Endothelial cell of umbilical vein (primary cell): ENCODE results near the gene KAT14.
"Not testable (repeated sequence)": the region's sequence is repeated elsewhere in the genome, so short reads cannot be mapped to it uniquely, and the experiment has no call there.

Source experiments
- CTCF ChIP-seq, 2 donors: IDR thresholded peaks; 1 replicate in 1 of 2; 2 replicates in 1 of 2; pipeline ENCODE4 v1.5.1; 2011; ENCODE audit warnings: low read length in 2 of 2, mild to moderate bottlenecking in 2 of 2, moderate library complexity in 2 of 2, control low read depth in 1 of 2, inconsistent platforms in 1 of 2, low read depth in 1 of 2; ENCODE audit not compliant: insufficient read depth in 1 of 2; ENCODE audit errors: extremely low read depth in 1 of 2
- EZH2 ChIP-seq: IDR thresholded peaks from 2 replicates; pipeline ENCODE4 v1.6.1; 2012; ENCODE audit warnings: borderline replicate concordance, low read depth, mild to moderate bottlenecking, moderate library complexity, low read length, inconsistent platforms; ENCODE audit not compliant: severe bottlenecking
- FOS ChIP-seq: IDR thresholded peaks from 2 replicates; pipeline ENCODE4 v1.6.1; 2011; ENCODE audit warnings: mild to moderate bottlenecking, low read length, moderate library complexity, borderline replicate concordance; ENCODE audit not compliant: insufficient read depth
- GATA2 ChIP-seq: IDR thresholded peaks from 2 replicates; pipeline ENCODE4 v1.7.0; 2011; ENCODE audit warnings: low read depth, mild to moderate bottlenecking, moderate library complexity, mixed read lengths, low read length; ENCODE audit not compliant: insufficient read length, insufficient read depth
- JUN ChIP-seq: IDR thresholded peaks from 2 replicates; pipeline ENCODE4 v1.6.1; 2011; ENCODE audit warnings: borderline replicate concordance, low read depth; ENCODE audit not compliant: insufficient read length, insufficient read depth
- MAX ChIP-seq: IDR thresholded peaks from 2 replicates; pipeline ENCODE4 v1.6.1; 2011; ENCODE audit not compliant: insufficient read depth, insufficient read length
- MYC ChIP-seq: IDR thresholded peaks from one replicate; pipeline ENCODE4 v1.6.1; 2011; ENCODE audit warnings: mild to moderate bottlenecking, low read depth, low read length
- POLR2A ChIP-seq: IDR thresholded peaks from 2 replicates; pipeline ENCODE4 v1.6.1; 2012; ENCODE audit warnings: low read depth, mild to moderate bottlenecking, control low read depth, low read length
- POLR2AphosphoS5 ChIP-seq: IDR thresholded peaks from 2 replicates; pipeline ENCODE4 v1.6.1; 2012; ENCODE audit warnings: low read depth, mild to moderate bottlenecking, control low read depth, low read length, moderate library complexity; ENCODE audit not compliant: insufficient read depth

- TF ChIP-seq EZH2; POLR2A; FOS; CTCF (IDR thresholded peaks at IDR 0.05; ENCODE audit: extremely low read depth in 1 of 2, insufficient read depth in 1 of 2, low read depth in 1 of 2, low read length in 2 of 2); GATA2; JUN; MAX; POLR2AphosphoS5; MYC: not testable (repeated sequence)
Measured at GRCh38 chr20:18203700-18204099, 66.0 kb downstream of the KAT14 start.
